ENCODE data around the gene KRTAP22-2. TPM values are rescaled to one million over a fixed set of nuclear protein-coding genes. Genes with fewer than 3 reads are reported as not detected.

KRTAP22-2 gene
- total and polyA plus RNA-seq, 2 of the 4 experiments (the other 2 are of a cell fraction): not detected

GRCh38 chr21:30567617-30568016, 22.6 kb downstream of the KRTAP22-2 start:
- Histone ChIP-seq H3K79me1 (ENCODE audit: low read depth in 1 of 2, low read length in 2 of 2) (no peaks in the 10 kb centered on the region), H4K20me1 (ENCODE audit: insufficient read depth, low read length) (no peaks in the 10 kb centered on the region), H3K4me3 (ENCODE audit: insufficient read depth, low read depth, low read length) (no peak overlapping the region), H3K4me1 (ENCODE audit: control insufficient read depth, insufficient read depth, low read length) (no peaks in the 10 kb centered on the region), H2AK9ac (replicated peaks; ENCODE audit: low read depth, low read length, poor library complexity) (no peak overlapping the region), H3K23ac (ENCODE audit: low read depth, low read length) (no peak overlapping the region), H2BK5ac (ENCODE audit: low read depth, low read length, poor library complexity, severe bottlenecking) (no peak overlapping the region), H2BK120ac (ENCODE audit: low read depth, low read length) (no peak overlapping the region), H3K36me3 (ENCODE audit: control insufficient read depth, insufficient read depth, low read length) (no peaks in the 10 kb centered on the region), H2BK15ac (ENCODE audit: low read depth, low read length) (no peak overlapping the region), H3K14ac (replicated peaks; ENCODE audit: low read depth, low read length) (no peak overlapping the region), H3K18ac (ENCODE audit: low read depth, low read length) (no peak overlapping the region), H3K27ac (ENCODE audit: insufficient read depth, low read length) (no peak overlapping the region), H2AFZ (replicated peaks; ENCODE audit: low read length, poor library complexity) (no peak overlapping the region), H3K27me3 (ENCODE audit: control insufficient read depth, insufficient read depth, low read length) (no peaks in the 10 kb centered on the region), H3K4me2 (ENCODE audit: low read depth, low read length) (no peak overlapping the region), H2BK20ac (ENCODE audit: low read depth, low read length) (no peak overlapping the region), H3K56ac (ENCODE audit: extremely low read depth, insufficient read depth, low read length) (no peak overlapping the region), H3K4ac (ENCODE audit: low read depth, low read length) (no peak overlapping the region), H3K9me1 (ENCODE audit: insufficient read depth, low read length) (no peaks in the 10 kb centered on the region), H4K91ac (ENCODE audit: insufficient read depth, low read depth, low read length) (no peak overlapping the region), H3K9ac (ENCODE audit: low read depth, low read length) (no peak overlapping the region), H4K8ac (ENCODE audit: low read depth in 2 of 2, low read length in 2 of 2) (no peak overlapping the region), H2AK5ac (ENCODE audit: low read depth, low read length) (no peak overlapping the region), H3K9me3 (ENCODE audit: control insufficient read depth, insufficient read depth, low read length) (peaks cover 4% of the 10 kb centered on the region; the same call in 1 of the 2 replicates), H4K5ac (ENCODE audit: low read depth, low read length) (no peak overlapping the region)
- DNase-seq (no peak), ATAC-seq (ENCODE audit: low read depth) (no peak)
- ChIA-PET CTCF (no interaction called here), POLR2A (ENCODE audit: unreplicated experiment) (no interaction called here)
- BruUV-seq (replicated peaks): no TSS peak
- in situ Hi-C loops (cut with MboI; ENCODE audit: low sequenced_read_pairs): no loop called here
- intact Hi-C loops (cut with micrococcal nuclease): no loop called here
- dilution Hi-C loops (cut with HindIII; ENCODE audit: low sequenced_read_pairs, unreplicated experiment): no loop called here
- TF ChIP-seq ELK1 (IDR thresholded peaks at IDR 0.05; ENCODE audit: borderline replicate concordance, low read depth, low read length) (no peak), MXI1 (IDR thresholded peaks at IDR 0.05; ENCODE audit: borderline replicate concordance, low read depth, low read length) (no peak), CTCF (conservative IDR thresholded peaks at IDR 0.05; ENCODE audit: low read depth, low read length) (no peak), BHLHE40 (IDR thresholded peaks at IDR 0.05; ENCODE audit: low read depth, low read length) (no peak)
